ENCODE data around the gene NSMCE1.

Gene NSMCE1

DNA sequence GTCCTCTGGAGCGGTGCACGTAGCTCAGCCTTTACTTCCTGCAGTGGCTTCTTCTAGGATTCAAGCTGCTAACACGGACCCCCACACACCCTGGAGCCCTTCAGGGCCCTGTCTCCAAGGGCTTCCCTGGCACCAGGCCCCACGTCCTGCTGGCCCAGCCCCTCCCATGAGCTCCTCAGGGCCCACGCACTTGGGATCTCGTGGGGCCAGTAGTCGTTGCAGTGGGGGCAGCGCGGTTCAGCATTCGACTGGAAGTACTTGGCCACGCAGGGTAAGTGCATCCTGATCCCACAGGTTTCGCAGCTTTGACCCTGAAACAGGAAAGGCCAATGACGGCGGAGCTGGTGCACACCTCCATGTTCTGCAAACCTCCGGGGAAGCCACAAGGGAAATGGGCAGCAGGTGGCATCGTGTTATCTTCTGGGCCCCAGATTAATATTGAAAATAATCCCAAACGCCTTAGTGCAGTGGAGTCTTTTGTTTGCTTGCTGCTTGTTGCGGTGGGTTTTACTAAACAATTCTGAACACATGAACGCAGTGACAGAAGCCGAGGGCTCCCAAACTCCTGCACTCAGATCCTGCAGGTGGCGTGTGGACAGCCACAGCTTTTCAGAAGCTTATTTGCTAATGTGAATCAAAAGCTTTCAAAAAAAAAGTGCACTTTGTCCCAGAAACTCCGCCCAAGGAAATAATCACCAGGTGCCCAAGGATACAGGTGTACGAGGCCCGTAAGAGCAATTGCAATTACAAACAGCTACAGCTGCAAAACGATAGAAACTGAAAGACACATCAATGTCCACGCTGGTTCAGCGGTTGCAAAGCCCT lies 42.8 kb downstream of the NSMCE1 start:
- no peak for DNase-seq (ENCODE audit: low read depth in 1 of 2, low spot score in 1 of 2)
- TF ChIP-seq, protein P1, sequence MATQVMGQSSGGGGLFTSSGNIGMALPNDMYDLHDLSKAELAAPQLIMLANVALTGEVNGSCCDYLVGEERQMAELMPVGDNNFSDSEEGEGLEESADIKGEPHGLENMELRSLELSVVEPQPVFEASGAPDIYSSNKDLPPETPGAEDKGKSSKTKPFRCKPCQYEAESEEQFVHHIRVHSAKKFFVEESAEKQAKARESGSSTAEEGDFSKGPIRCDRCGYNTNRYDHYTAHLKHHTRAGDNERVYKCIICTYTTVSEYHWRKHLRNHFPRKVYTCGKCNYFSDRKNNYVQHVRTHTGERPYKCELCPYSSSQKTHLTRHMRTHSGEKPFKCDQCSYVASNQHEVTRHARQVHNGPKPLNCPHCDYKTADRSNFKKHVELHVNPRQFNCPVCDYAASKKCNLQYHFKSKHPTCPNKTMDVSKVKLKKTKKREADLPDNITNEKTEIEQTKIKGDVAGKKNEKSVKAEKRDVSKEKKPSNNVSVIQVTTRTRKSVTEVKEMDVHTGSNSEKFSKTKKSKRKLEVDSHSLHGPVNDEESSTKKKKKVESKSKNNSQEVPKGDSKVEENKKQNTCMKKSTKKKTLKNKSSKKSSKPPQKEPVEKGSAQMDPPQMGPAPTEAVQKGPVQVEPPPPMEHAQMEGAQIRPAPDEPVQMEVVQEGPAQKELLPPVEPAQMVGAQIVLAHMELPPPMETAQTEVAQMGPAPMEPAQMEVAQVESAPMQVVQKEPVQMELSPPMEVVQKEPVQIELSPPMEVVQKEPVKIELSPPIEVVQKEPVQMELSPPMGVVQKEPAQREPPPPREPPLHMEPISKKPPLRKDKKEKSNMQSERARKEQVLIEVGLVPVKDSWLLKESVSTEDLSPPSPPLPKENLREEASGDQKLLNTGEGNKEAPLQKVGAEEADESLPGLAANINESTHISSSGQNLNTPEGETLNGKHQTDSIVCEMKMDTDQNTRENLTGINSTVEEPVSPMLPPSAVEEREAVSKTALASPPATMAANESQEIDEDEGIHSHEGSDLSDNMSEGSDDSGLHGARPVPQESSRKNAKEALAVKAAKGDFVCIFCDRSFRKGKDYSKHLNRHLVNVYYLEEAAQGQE (IDR thresholded peaks at IDR 0.05; ENCODE audit: insufficient replicate concordance, low read depth) = no peak
- TF ChIP-seq GABPA (IDR thresholded peaks at IDR 0.05; ENCODE audit: low read depth) (no peak), SPI1 (IDR thresholded peaks at IDR 0.05; ENCODE audit: borderline replicate concordance, low read depth) (no peak), POLR2AphosphoS5 (IDR thresholded peaks at IDR 0.05; ENCODE audit: low read depth) (no peak)
- TF ChIP-seq, protein P2, sequence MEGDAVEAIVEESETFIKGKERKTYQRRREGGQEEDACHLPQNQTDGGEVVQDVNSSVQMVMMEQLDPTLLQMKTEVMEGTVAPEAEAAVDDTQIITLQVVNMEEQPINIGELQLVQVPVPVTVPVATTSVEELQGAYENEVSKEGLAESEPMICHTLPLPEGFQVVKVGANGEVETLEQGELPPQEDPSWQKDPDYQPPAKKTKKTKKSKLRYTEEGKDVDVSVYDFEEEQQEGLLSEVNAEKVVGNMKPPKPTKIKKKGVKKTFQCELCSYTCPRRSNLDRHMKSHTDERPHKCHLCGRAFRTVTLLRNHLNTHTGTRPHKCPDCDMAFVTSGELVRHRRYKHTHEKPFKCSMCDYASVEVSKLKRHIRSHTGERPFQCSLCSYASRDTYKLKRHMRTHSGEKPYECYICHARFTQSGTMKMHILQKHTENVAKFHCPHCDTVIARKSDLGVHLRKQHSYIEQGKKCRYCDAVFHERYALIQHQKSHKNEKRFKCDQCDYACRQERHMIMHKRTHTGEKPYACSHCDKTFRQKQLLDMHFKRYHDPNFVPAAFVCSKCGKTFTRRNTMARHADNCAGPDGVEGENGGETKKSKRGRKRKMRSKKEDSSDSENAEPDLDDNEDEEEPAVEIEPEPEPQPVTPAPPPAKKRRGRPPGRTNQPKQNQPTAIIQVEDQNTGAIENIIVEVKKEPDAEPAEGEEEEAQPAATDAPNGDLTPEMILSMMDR (IDR thresholded peaks at IDR 0.05; ENCODE audit: insufficient read depth, low read length) = no peak
- H3K27ac ChIP-seq (replicated peaks) = no peak overlapping the region
- H3K4me3 ChIP-seq (replicated peaks; ENCODE audit: insufficient read depth, low read length) = no peak overlapping the region
- H3K27me3 ChIP-seq (ENCODE audit: insufficient read depth, poor library complexity, severe bottlenecking) = no peaks in the 10 kb centered on the region

DNA sequence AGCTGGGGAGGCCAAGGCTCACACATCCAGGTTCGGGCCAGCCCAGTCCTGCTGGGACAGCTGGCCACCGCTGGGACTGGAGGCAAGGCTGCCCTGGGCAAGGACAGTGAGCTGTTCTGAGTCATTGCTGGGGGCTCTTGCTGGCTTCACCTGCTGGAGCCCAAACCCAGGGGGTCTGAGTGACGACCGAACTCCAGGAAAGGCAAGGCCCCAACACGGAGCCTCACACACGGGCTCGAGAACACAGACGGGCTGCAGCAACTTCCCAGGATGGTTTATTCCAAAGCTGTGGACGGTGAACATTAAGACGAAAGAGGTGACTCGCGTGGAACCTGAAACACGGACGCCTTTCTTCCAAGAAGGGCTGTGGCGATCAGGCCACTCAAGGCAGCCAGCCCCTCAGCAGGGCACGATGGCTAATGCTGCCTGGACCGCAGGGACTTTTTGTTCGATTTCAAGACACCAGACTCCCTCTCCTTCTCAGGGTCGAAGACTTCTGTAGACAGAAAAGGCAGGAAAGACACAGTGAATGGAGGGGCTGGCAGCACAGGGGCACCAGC lies 43.8 kb downstream of the NSMCE1 start:
- DNase-seq (ENCODE audit: low read depth in 1 of 2, low spot score in 1 of 2) = no peak
- no peaks in the 10 kb centered on the region for H3K27me3 ChIP-seq (ENCODE audit: insufficient read depth, poor library complexity, severe bottlenecking)
- no peak for TF ChIP-seq GABPA (IDR thresholded peaks at IDR 0.05; ENCODE audit: low read depth)
- no peak for TF ChIP-seq POLR2AphosphoS5 (IDR thresholded peaks at IDR 0.05; ENCODE audit: low read depth)
- TF ChIP-seq, protein P2 (IDR thresholded peaks at IDR 0.05; ENCODE audit: insufficient read depth, low read length) = no peak
- TF ChIP-seq SPI1 (IDR thresholded peaks at IDR 0.05; ENCODE audit: borderline replicate concordance, low read depth) = no peak
- TF ChIP-seq, protein P1 (IDR thresholded peaks at IDR 0.05; ENCODE audit: insufficient replicate concordance, low read depth) = no peak
- H3K4me3 ChIP-seq (replicated peaks; ENCODE audit: insufficient read depth, low read length) = no peak overlapping the region
- no peak overlapping the region for H3K27ac ChIP-seq (replicated peaks)

DNA sequence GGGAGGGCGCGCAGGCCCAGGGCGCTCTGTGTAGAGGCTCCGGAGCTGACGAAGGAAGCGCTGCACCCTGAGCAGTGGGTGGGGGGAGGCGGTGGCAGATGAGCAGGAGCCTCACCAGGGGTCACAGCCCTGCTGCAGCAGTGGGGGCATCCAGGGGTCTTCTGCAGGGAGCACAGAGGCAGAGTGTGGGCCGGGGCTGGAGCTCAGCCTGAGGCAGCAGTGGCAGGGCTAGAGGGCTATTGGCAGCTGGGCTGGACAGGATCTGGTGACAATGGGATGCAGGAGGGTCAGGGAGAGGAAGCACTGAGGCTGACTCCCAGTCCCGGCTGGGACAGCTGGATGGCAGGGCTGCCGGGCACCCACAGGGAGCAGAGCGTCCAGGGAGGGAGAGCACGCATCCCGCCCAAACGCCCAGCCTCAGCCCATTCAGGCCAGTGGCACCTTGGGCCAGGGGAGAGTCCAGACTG lies 44.3 kb downstream of the NSMCE1 start:
- no peak for DNase-seq (ENCODE audit: low read depth in 1 of 2, low spot score in 1 of 2)
- TF ChIP-seq SPI1 (IDR thresholded peaks at IDR 0.05; ENCODE audit: borderline replicate concordance, low read depth) (no peak), GABPA (IDR thresholded peaks at IDR 0.05; ENCODE audit: low read depth) (no peak), POLR2AphosphoS5 (IDR thresholded peaks at IDR 0.05; ENCODE audit: low read depth) (no peak)
- TF ChIP-seq, protein P1 (IDR thresholded peaks at IDR 0.05; ENCODE audit: insufficient replicate concordance, low read depth) = no peak
- TF ChIP-seq, protein P2 (IDR thresholded peaks at IDR 0.05; ENCODE audit: insufficient read depth, low read length) = no peak
- Histone ChIP-seq H3K4me3 (replicated peaks; ENCODE audit: insufficient read depth, low read length) (no peak overlapping the region), H3K27ac (replicated peaks) (no peak overlapping the region), H3K27me3 (ENCODE audit: insufficient read depth, poor library complexity, severe bottlenecking) (no peaks in the 10 kb centered on the region)
